Measurements from ENCODE around the gene EXTL1. TPM values are rescaled to one million over a fixed set of nuclear protein-coding genes. Genes with fewer than 3 reads are reported as not detected.

EXTL1 gene
- polyA plus RNA-seq, 1 of the 3 experiments (the other 2 are of a cell fraction): 0.58 TPM

GRCh38 chr1:26069941-26070295, 48.3 kb downstream of the EXTL1 start:
- no peaks in the 10 kb centered on the region for H4K20me1 ChIP-seq (ENCODE audit: insufficient read depth)
- peaks cover 0 to 3% of the 10 kb centered on the region in 2 experiments; a peak in 1 of 4 replicates for H3K4me1 ChIP-seq (ENCODE audit: control insufficient read depth in 1 of 2, insufficient read depth in 2 of 2, low read depth in 1 of 2, low read length in 1 of 2)
- H2AFZ ChIP-seq (ENCODE audit: low read depth): no peak overlapping the region
- CTCF ChIA-PET: no interaction called here
- H3K27ac ChIP-seq (ENCODE audit: low read depth in 2 of 2, low read length in 1 of 2): no peak overlapping the region
- H3K36me3 ChIP-seq (replicated peaks in 1 of 2; ENCODE audit: control insufficient read depth in 1 of 2, insufficient read depth in 2 of 2, low read length in 1 of 2): no peaks in the 10 kb centered on the region
- peaks cover 33% of the 10 kb centered on the region for H3K27me3 ChIP-seq (ENCODE audit: insufficient read depth)
- H3K79me2 ChIP-seq (ENCODE audit: insufficient read depth): no peaks in the 10 kb centered on the region
- 21% methylated on average over 1 of the region's 1 CpG for WGBS (ENCODE audit: low lambda C conversion rate)
- H3K9me2 ChIP-seq: no peaks in the 10 kb centered on the region
- TF ChIP-seq MXI1 (IDR thresholded peaks at IDR 0.05; ENCODE audit: low read depth, low read length) (no peak), MEF2A (IDR thresholded peaks at IDR 0.05; ENCODE audit: borderline replicate concordance, low read depth) (no peak), YY1 (IDR thresholded peaks at IDR 0.05; ENCODE audit: low read depth) (no peak), PBX3 (IDR thresholded peaks at IDR 0.05) (no peak), CHD2 (IDR thresholded peaks at IDR 0.05; ENCODE audit: low read length, partially characterized antibody) (no peak), REST (IDR thresholded peaks at IDR 0.05; ENCODE audit: low read depth, low read length) (no peak), RCOR1 (IDR thresholded peaks at IDR 0.05; ENCODE audit: low read length) (no peak), NRF1 (IDR thresholded peaks at IDR 0.05; ENCODE audit: low read depth, low read length) (no peak), TCF12 (IDR thresholded peaks at IDR 0.05) (no peak), TEAD4 (IDR thresholded peaks at IDR 0.05; ENCODE audit: borderline replicate concordance, insufficient read depth) (no peak)
- no peak overlapping the region for H3K4me2 ChIP-seq
- H3K9ac ChIP-seq: no peak overlapping the region
- POLR2A ChIA-PET: no interaction called here
- no peak for DNase-seq
- H3K4me3 ChIP-seq (ENCODE audit: low read depth in 2 of 2, low read length in 1 of 2): no peak overlapping the region
- H3F3A ChIP-seq (replicated peaks; ENCODE audit: insufficient read depth): no peaks in the 10 kb centered on the region
- H3K9me3 ChIP-seq: no peaks in the 10 kb centered on the region

GRCh38 chr1:26070296-26070962, 48.9 kb downstream of the EXTL1 start:
- CTCF ChIA-PET: interaction anchor here (0.8 kb wide), 2 partner anchors 15 to 26 kb away, joined by 3 read pairs; no protein-coding TSS in a partner anchor
- H3K4me3 ChIP-seq (ENCODE audit: low read depth in 2 of 2, low read length in 1 of 2): no peak overlapping the region
- no peak for TF ChIP-seq RFX5 (IDR thresholded peaks at IDR 0.05; ENCODE audit: low read length)
- no peak for TF ChIP-seq GATA2 (CRISPR knock-in tag; IDR thresholded peaks at IDR 0.05)
- no peak for TF ChIP-seq EZH2phosphoT487 (IDR thresholded peaks at IDR 0.05; ENCODE audit: borderline replicate concordance, low read depth)
- no peak for TF ChIP-seq FOXM1 (IDR thresholded peaks at IDR 0.05; ENCODE audit: low read depth)
- TF ChIP-seq SMC3 (IDR thresholded peaks at IDR 0.05; ENCODE audit: low read depth, low read length): no peak
- no peak for TF ChIP-seq NRF1 (IDR thresholded peaks at IDR 0.05; ENCODE audit: low read depth, low read length)
- no peak for TF ChIP-seq ELF1 (IDR thresholded peaks at IDR 0.05)
- TF ChIP-seq USF2 (IDR thresholded peaks at IDR 0.05; ENCODE audit: borderline replicate concordance, low read depth, low read length): no peak
- TF ChIP-seq USF1 (IDR thresholded peaks at IDR 0.05; ENCODE audit: borderline replicate concordance, low read depth): no peak
- no peak for TF ChIP-seq TEAD4 (IDR thresholded peaks at IDR 0.05; ENCODE audit: borderline replicate concordance, insufficient read depth)
- no peak for TF ChIP-seq POLR2AphosphoS5 (IDR thresholded peaks at IDR 0.05; ENCODE audit: low read depth, low read length)
- no peak for TF ChIP-seq NFIC (IDR thresholded peaks at IDR 0.05; ENCODE audit: borderline replicate concordance)
- TF ChIP-seq YY1 (IDR thresholded peaks at IDR 0.05; ENCODE audit: low read depth): no peak
- TF ChIP-seq SIN3A (IDR thresholded peaks at IDR 0.05; ENCODE audit: borderline replicate concordance, low read depth, low read length): no peak
- no peak for TF ChIP-seq TCF12 (IDR thresholded peaks at IDR 0.05)
- no peak for TF ChIP-seq TAF1 (IDR thresholded peaks at IDR 0.05; ENCODE audit: borderline replicate concordance, low read depth, low read length)

More at GRCh38 chr1:26070296-26070962, 48.9 kb downstream of the EXTL1 start:
- Histone ChIP-seq H3K79me2 (ENCODE audit: insufficient read depth) (no peaks in the 10 kb centered on the region), H3K27ac (ENCODE audit: low read depth in 2 of 2, low read length in 1 of 2) (no peak overlapping the region), H3K36me3 (replicated peaks in 1 of 2; ENCODE audit: control insufficient read depth in 1 of 2, insufficient read depth in 2 of 2, low read length in 1 of 2) (no peaks in the 10 kb centered on the region), H3K27me3 (ENCODE audit: insufficient read depth) (peaks cover 33% of the 10 kb centered on the region), H2AFZ (ENCODE audit: low read depth) (no peak overlapping the region), H3K9me3 (no peaks in the 10 kb centered on the region), H4K20me1 (ENCODE audit: insufficient read depth) (no peaks in the 10 kb centered on the region), H3K9me2 (no peaks in the 10 kb centered on the region), H3F3A (replicated peaks; ENCODE audit: insufficient read depth) (no peaks in the 10 kb centered on the region), H3K9ac (no peak overlapping the region), H3K4me2 (no peak overlapping the region), H3K4me1 (ENCODE audit: control insufficient read depth in 1 of 2, insufficient read depth in 2 of 2, low read depth in 1 of 2, low read length in 1 of 2) (peaks cover 0 to 3% of the 10 kb centered on the region in 2 experiments; a peak in 1 of 4 replicates)
- POLR2A ChIA-PET: no interaction called here
- no peak for DNase-seq
- 74% methylated on average over 4 of the region's 4 CpGs for WGBS (ENCODE audit: low lambda C conversion rate)

Measured in SK-N-SH (cell line).